Measurements from ENCODE around the gene SEZ6L2. TPM values are rescaled to one million over a fixed set of nuclear protein-coding genes. Genes with fewer than 3 reads are reported as not detected.

The SEZ6L2 gene
- total RNA-seq, 1 donor from 2014 or later, result 34.2 TPM

GRCh38 chr16:29877266-29877961 is 21.9 kb downstream of the SEZ6L2 start:
- Mint-ChIP-seq H3K27me3 (ENCODE audit: unreplicated experiment) (peaks cover 6% of the 10 kb centered on the region), H3K27ac (ENCODE audit: unreplicated experiment) (no peak overlapping the region)

GRCh38 chr16:29876594-29877249 is 22.6 kb downstream of the SEZ6L2 start:
- Mint-ChIP-seq H3K36me3 (ENCODE audit: low read depth, unreplicated experiment) (peaks cover 3% of the 10 kb centered on the region), H3K27ac (ENCODE audit: unreplicated experiment) (no peak overlapping the region), H3K4me1 (ENCODE audit: unreplicated experiment) (peaks cover 4% of the 10 kb centered on the region), H3K27me3 (ENCODE audit: unreplicated experiment) (peaks cover 6% of the 10 kb centered on the region), H3K4me3 (ENCODE audit: unreplicated experiment) (no peak overlapping the region), H3K9me3 (ENCODE audit: unreplicated experiment) (no peaks in the 10 kb centered on the region)
- DNase-seq (ENCODE audit: low spot score), result no peak
- TF ChIP-seq, protein P1, sequence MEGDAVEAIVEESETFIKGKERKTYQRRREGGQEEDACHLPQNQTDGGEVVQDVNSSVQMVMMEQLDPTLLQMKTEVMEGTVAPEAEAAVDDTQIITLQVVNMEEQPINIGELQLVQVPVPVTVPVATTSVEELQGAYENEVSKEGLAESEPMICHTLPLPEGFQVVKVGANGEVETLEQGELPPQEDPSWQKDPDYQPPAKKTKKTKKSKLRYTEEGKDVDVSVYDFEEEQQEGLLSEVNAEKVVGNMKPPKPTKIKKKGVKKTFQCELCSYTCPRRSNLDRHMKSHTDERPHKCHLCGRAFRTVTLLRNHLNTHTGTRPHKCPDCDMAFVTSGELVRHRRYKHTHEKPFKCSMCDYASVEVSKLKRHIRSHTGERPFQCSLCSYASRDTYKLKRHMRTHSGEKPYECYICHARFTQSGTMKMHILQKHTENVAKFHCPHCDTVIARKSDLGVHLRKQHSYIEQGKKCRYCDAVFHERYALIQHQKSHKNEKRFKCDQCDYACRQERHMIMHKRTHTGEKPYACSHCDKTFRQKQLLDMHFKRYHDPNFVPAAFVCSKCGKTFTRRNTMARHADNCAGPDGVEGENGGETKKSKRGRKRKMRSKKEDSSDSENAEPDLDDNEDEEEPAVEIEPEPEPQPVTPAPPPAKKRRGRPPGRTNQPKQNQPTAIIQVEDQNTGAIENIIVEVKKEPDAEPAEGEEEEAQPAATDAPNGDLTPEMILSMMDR (IDR thresholded peaks at IDR 0.05; ENCODE audit: unreplicated experiment), result no peak

More at GRCh38 chr16:29877266-29877961, 21.9 kb downstream of the SEZ6L2 start:
- peak; percentile 58 for DNase-seq (ENCODE audit: low spot score)
- Mint-ChIP-seq H3K9me3 (ENCODE audit: unreplicated experiment) (no peaks in the 10 kb centered on the region), H3K36me3 (ENCODE audit: low read depth, unreplicated experiment) (peaks cover 3% of the 10 kb centered on the region), H3K4me1 (ENCODE audit: unreplicated experiment) (peaks cover 4% of the 10 kb centered on the region), H3K4me3 (ENCODE audit: unreplicated experiment) (peak overlapping the region; percentile 58)
- TF ChIP-seq, protein P1 (IDR thresholded peaks at IDR 0.05; ENCODE audit: unreplicated experiment), result no peak

DNA sequence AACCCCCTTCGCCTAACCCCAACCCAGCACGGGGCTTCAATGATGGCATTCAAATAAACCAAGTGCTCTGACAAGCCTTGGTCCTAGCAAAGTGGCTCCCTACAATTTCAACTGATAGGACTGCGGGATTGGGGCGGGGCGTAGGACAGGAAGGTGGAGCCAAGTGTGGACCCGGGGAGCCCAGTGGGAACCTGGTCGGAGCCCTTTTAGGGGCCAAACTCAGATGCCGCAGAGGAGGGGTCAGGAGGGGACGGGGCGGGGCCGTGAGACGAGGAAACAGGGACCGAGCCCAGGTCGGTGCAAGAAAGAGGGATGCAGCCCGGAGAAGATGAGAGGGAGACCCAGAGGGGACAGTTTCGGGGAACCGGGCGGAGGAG is 23.1 kb downstream of the SEZ6L2 start:
- Mint-ChIP-seq H3K4me1 (ENCODE audit: unreplicated experiment) (peaks cover 4% of the 10 kb centered on the region), H3K4me3 (ENCODE audit: unreplicated experiment) (peak overlapping the region; percentile 77), H3K9me3 (ENCODE audit: unreplicated experiment) (no peaks in the 10 kb centered on the region), H3K27me3 (ENCODE audit: unreplicated experiment) (peaks cover 6% of the 10 kb centered on the region), H3K36me3 (ENCODE audit: low read depth, unreplicated experiment) (peaks cover 3% of the 10 kb centered on the region), H3K27ac (ENCODE audit: unreplicated experiment) (no peak overlapping the region)
- TF ChIP-seq, protein P1 (IDR thresholded peaks at IDR 0.05; ENCODE audit: unreplicated experiment), result no peak
- no peak for DNase-seq (ENCODE audit: low spot score)

DNA sequence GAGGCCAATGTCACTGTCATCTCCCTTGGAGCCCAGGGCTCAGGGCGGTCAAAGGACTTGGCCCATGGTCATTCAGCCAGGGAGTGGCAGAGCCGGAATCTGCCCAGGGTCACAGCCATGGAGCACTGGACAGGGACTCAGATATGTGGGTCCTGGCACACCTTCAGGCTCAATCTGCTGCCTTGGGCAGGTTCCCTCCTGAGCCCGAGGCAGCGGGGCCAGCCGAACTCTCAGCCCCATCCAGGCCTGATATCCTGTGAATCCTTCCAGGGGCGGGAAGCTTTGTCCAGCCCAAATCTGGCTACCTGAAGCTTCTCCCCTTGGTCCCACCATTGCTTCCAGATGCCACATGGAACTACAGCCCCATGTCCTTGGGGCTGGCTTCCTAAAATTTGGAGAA is 24.1 kb downstream of the SEZ6L2 start:
- Mint-ChIP-seq H3K4me3 (ENCODE audit: unreplicated experiment) (no peak overlapping the region), H3K27ac (ENCODE audit: unreplicated experiment) (no peak overlapping the region), H3K27me3 (ENCODE audit: unreplicated experiment) (peaks cover 4% of the 10 kb centered on the region), H3K9me3 (ENCODE audit: unreplicated experiment) (no peaks in the 10 kb centered on the region), H3K36me3 (ENCODE audit: low read depth, unreplicated experiment) (peaks cover 3% of the 10 kb centered on the region), H3K4me1 (ENCODE audit: unreplicated experiment) (peaks cover 4% of the 10 kb centered on the region)
- no peak for DNase-seq (ENCODE audit: low spot score)
- TF ChIP-seq, protein P1 (IDR thresholded peaks at IDR 0.05; ENCODE audit: unreplicated experiment), result no peak

- H3K4me1 Mint-ChIP-seq (ENCODE audit: unreplicated experiment), result peaks cover 4% of the 10 kb centered on the region
- H3K36me3 Mint-ChIP-seq (ENCODE audit: low read depth, unreplicated experiment), result peaks cover 3% of the 10 kb centered on the region
- H3K27me3 Mint-ChIP-seq (ENCODE audit: unreplicated experiment), result peaks cover 4% of the 10 kb centered on the region
- no peaks in the 10 kb centered on the region for H3K9me3 Mint-ChIP-seq (ENCODE audit: unreplicated experiment)
- no peak overlapping the region for H3K4me3 Mint-ChIP-seq (ENCODE audit: unreplicated experiment)
- TF ChIP-seq, protein P1 (IDR thresholded peaks at IDR 0.05; ENCODE audit: unreplicated experiment), result no peak
- H3K27ac Mint-ChIP-seq (ENCODE audit: unreplicated experiment), result no peak overlapping the region
- no peak for DNase-seq (ENCODE audit: low spot score)
These were observed 26.0 kb downstream of the SEZ6L2 start for GRCh38 chr16:29873319-29873718.

All from endothelial cell (in vitro differentiated cells).